IMR-90 (cell line): ENCODE measurements around the gene TENM4. TPM values are rescaled to one million over a fixed set of nuclear protein-coding genes. Genes with fewer than 3 reads are reported as not detected.

Experiments
- ATAC-seq: fragments of 200-7000 bp; cut with Tn5 transposase; 2 replicates; pipeline ENCODE4 v1.9.1; 2020; ENCODE audit warnings: low read depth, mild to moderate bottlenecking, moderate library complexity
- BruUV-seq: library from RNA; stranded (reverse); fragments of 400-500 nt; replicated peaks from 2 replicates; lab custom pipeline; 2021; lab: Mats Ljungman, UMichigan
- CTCF ChIA-PET: fragments of 300-600 bp; formaldehyde crosslinking; extraction: SDS; loops from one replicate; lab custom pipeline; 2021; ENCODE audit warnings: antibody characterized with exemption; lab: Yijun Ruan, JAX
- POLR2A ChIA-PET: fragments of 300-600 bp; sonication (Branson Sonifier 250); formaldehyde crosslinking; loops from one replicate; lab custom pipeline; 2022; ENCODE audit warnings: antibody characterized with exemption; ENCODE audit not compliant: unreplicated experiment; lab: Charles Lee
- DNase-seq: peaks from one replicate; pipeline ENCODE4 v3.0.0; 2013
- H2AFZ ChIP-seq: replicated peaks from 2 replicates; pipeline ENCODE3; 2013; ENCODE audit warnings: low read length, mild to moderate bottlenecking; ENCODE audit not compliant: poor library complexity
- H2AK5ac ChIP-seq: 2 replicates; pipeline ENCODE4 v1.6.1; 2013; ENCODE audit warnings: low read depth, low read length, inconsistent platforms
- H2AK9ac ChIP-seq: replicated peaks from 2 replicates; pipeline ENCODE3; 2013; ENCODE audit warnings: mild to moderate bottlenecking, low read depth, low read length, moderate library complexity; ENCODE audit not compliant: poor library complexity
- H2BK120ac ChIP-seq: 2 replicates; pipeline ENCODE4 v1.6.1; 2013; ENCODE audit warnings: low read depth, low read length, inconsistent platforms
- H2BK15ac ChIP-seq: 3 replicates; pipeline ENCODE4 v1.6.1; 2013; ENCODE audit warnings: low read depth, low read length, inconsistent platforms
- H2BK20ac ChIP-seq: 2 replicates; pipeline ENCODE4 v1.6.1; 2013; ENCODE audit warnings: low read depth, mild to moderate bottlenecking, inconsistent platforms, low read length, moderate library complexity
- H2BK5ac ChIP-seq: 2 replicates; pipeline ENCODE4 v1.6.1; 2013; ENCODE audit warnings: mild to moderate bottlenecking, low read depth, low read length, inconsistent platforms; ENCODE audit not compliant: poor library complexity, severe bottlenecking
- H3K14ac ChIP-seq: replicated peaks from 2 replicates; pipeline ENCODE4 v1.6.1; 2013; ENCODE audit warnings: low read depth, low read length, inconsistent platforms
- H3K18ac ChIP-seq: 2 replicates; pipeline ENCODE4 v1.6.1; 2013; ENCODE audit warnings: low read depth, low read length, control low read depth
- H3K23ac ChIP-seq: 2 replicates; pipeline ENCODE4 v1.6.1; 2013; ENCODE audit warnings: low read depth, low read length, inconsistent platforms
- H3K27ac ChIP-seq: 2 replicates; pipeline ENCODE4 v1.5.1; 2013; ENCODE audit warnings: mild to moderate bottlenecking, control low read depth, low read length; ENCODE audit not compliant: insufficient read depth
- H3K27me3 ChIP-seq: 2 replicates; pipeline ENCODE4 v1.6.1; 2013; ENCODE audit warnings: low read length; ENCODE audit not compliant: control insufficient read depth, insufficient read depth
- H3K36me3 ChIP-seq: 2 replicates; pipeline ENCODE4 v1.6.1; 2013; ENCODE audit warnings: low read length, mixed read lengths; ENCODE audit not compliant: control insufficient read depth, insufficient read depth
- H3K4ac ChIP-seq: 2 replicates; pipeline ENCODE4 v1.6.1; 2013; ENCODE audit warnings: low read depth, low read length, inconsistent platforms
- H3K4me1 ChIP-seq: 2 replicates; pipeline ENCODE4 v1.6.1; 2013; ENCODE audit warnings: low read length, mixed read lengths; ENCODE audit not compliant: control insufficient read depth, insufficient read depth
- H3K4me2 ChIP-seq: 2 replicates; pipeline ENCODE4 v1.6.1; 2013; ENCODE audit warnings: low read depth, mild to moderate bottlenecking, control low read depth, low read length, moderate library complexity
- H3K4me3 ChIP-seq: 2 replicates; pipeline ENCODE4 v1.5.1; 2013; ENCODE audit warnings: low read depth, mild to moderate bottlenecking, control low read depth, low read length, moderate library complexity; ENCODE audit not compliant: insufficient read depth
- H3K56ac ChIP-seq: 2 replicates; pipeline ENCODE4 v1.6.1; 2013; ENCODE audit warnings: low read length, inconsistent platforms; ENCODE audit not compliant: insufficient read depth; ENCODE audit errors: extremely low read depth
- H3K79me1 ChIP-seq, 2 experiments: 2 replicates each; pipeline ENCODE4 v1.6.1; 2013; ENCODE audit warnings: low read length in 2 of 2, inconsistent platforms in 1 of 2, low read depth in 1 of 2
- H3K9ac ChIP-seq: 2 replicates; pipeline ENCODE4 v1.6.1; 2013; ENCODE audit warnings: low read depth, low read length, control low read depth
- H3K9me1 ChIP-seq: 2 replicates; pipeline ENCODE4 v1.6.1; 2013; ENCODE audit warnings: low read length, inconsistent platforms; ENCODE audit not compliant: insufficient read depth
- H3K9me3 ChIP-seq: 2 replicates; pipeline ENCODE4 v1.6.1; 2013; ENCODE audit warnings: low read length; ENCODE audit not compliant: control insufficient read depth, insufficient read depth
- H4K20me1 ChIP-seq: 2 replicates; pipeline ENCODE4 v1.6.1; 2013; ENCODE audit warnings: low read length, inconsistent platforms; ENCODE audit not compliant: insufficient read depth
- H4K5ac ChIP-seq: 2 replicates; pipeline ENCODE4 v1.6.1; 2013; ENCODE audit warnings: mild to moderate bottlenecking, low read depth, low read length, control low read depth
- H4K8ac ChIP-seq, 2 experiments: 2 replicates each; pipeline ENCODE4 v1.6.1; 2013; ENCODE audit warnings: low read depth in 2 of 2, low read length in 2 of 2, control low read depth in 1 of 2, inconsistent platforms in 1 of 2
- H4K91ac ChIP-seq: 2 replicates; pipeline ENCODE4 v1.6.1; 2013; ENCODE audit warnings: low read depth, low read length, inconsistent platforms; ENCODE audit not compliant: insufficient read depth
- BHLHE40 ChIP-seq: fragments of 150-350 bp; IDR thresholded peaks from 2 replicates; pipeline ENCODE4 v1.6.1; 2016; ENCODE audit warnings: mild to moderate bottlenecking, low read depth, low read length
- CHD1 ChIP-seq: IDR thresholded peaks from 2 replicates; pipeline ENCODE4 v1.6.1; 2012; ENCODE audit warnings: low read depth, low read length, improper control_type of control experiment
- CTCF ChIP-seq: conservative IDR thresholded peaks from 2 replicates; pipeline ENCODE4 v1.5.1; 2012; ENCODE audit warnings: mild to moderate bottlenecking, low read depth, low read length, improper control_type of control experiment
- ELK1 ChIP-seq: fragments of 150-350 bp; IDR thresholded peaks from 2 replicates; pipeline ENCODE4 v1.6.1; 2016; ENCODE audit warnings: low read depth, mild to moderate bottlenecking, low read length, moderate library complexity, borderline replicate concordance
- FOS ChIP-seq: fragments of 150-350 bp; IDR thresholded peaks from 2 replicates; pipeline ENCODE4 v1.6.1; 2016; ENCODE audit warnings: low read depth, low read length
- MAFK ChIP-seq: IDR thresholded peaks from 2 replicates; pipeline ENCODE4 v1.6.1; 2012; ENCODE audit warnings: low read depth, low read length, improper control_type of control experiment
- MAZ ChIP-seq: IDR thresholded peaks from 2 replicates; pipeline ENCODE4 v1.6.1; 2012; ENCODE audit warnings: low read depth, mild to moderate bottlenecking, low read length, improper control_type of control experiment, moderate library complexity, borderline replicate concordance
- MXI1 ChIP-seq: IDR thresholded peaks from 2 replicates; pipeline ENCODE4 v1.6.1; 2012; ENCODE audit warnings: low read depth, mild to moderate bottlenecking, low read length, moderate library complexity, borderline replicate concordance
- POLR2A ChIP-seq: IDR thresholded peaks from 2 replicates; pipeline ENCODE4 v1.6.1; 2012; ENCODE audit warnings: mild to moderate bottlenecking, low read depth, low read length
- RAD21 ChIP-seq: IDR thresholded peaks from 2 replicates; pipeline ENCODE4 v1.6.1; 2012; ENCODE audit warnings: low read length, improper control_type of control experiment
- RFX5 ChIP-seq: IDR thresholded peaks from 2 replicates; pipeline ENCODE4 v1.8.0; 2012; ENCODE audit warnings: low read depth, mild to moderate bottlenecking, low read length, moderate library complexity
- SMC3 ChIP-seq: fragments of 150-350 bp; IDR thresholded peaks from 2 replicates; pipeline ENCODE4 v1.6.1; 2016; ENCODE audit warnings: low read depth, mild to moderate bottlenecking, antibody characterized with exemption, low read length, moderate library complexity
- USF2 ChIP-seq: fragments of 150-350 bp; IDR thresholded peaks from 2 replicates; pipeline ENCODE4 v1.6.1; 2017; ENCODE audit warnings: mild to moderate bottlenecking, antibody characterized with exemption, low read length, low read depth
- WGBS, 2 experiments: methylation state at CpG; one replicate each; pipeline versions ENCODE4 v1.1.5 to v1.1.7; 2013; ENCODE audit warnings: missing lambda C conversion rate in 2 of 2; ENCODE audit not compliant: insufficient read length in 1 of 2; ENCODE audit errors: extremely low coverage in 2 of 2; 5-methylcytosine and 5-hydroxymethylcytosine counted together
- dilution Hi-C: fragments of 300-500 bp; cut with HindIII; formaldehyde crosslinking; loops from one replicate; pipeline ENCODE4 v1.14.3; 2018; ENCODE audit warnings: low sequenced_read_pairs; ENCODE audit not compliant: unreplicated experiment
- in situ Hi-C: fragments of 300-500 bp; cut with MboI; formaldehyde crosslinking; loops from 3 replicates; pipeline ENCODE4 v1.14.3; 2019; ENCODE audit warnings: low sequenced_read_pairs, inconsistent platforms, mixed read lengths
- intact Hi-C: fragments of 100-400 bp; cut with micrococcal nuclease; formaldehyde crosslinking; loops from 2 replicates; pipeline ENCODE4 v1.10.0; 2022
- polyA plus RNA-seq, 3 experiments: library from polyadenylated mRNA; depleted of rRNA; stranded (reverse); fragments of >200 nt; gene quantifications; 2 replicates each; pipeline ENCODE4 v1.2.3, GENCODE V29; 2012; ENCODE audit warnings: low replicate concordance in 1 of 3
- total RNA-seq: library from RNA; depleted of rRNA; stranded (reverse); fragments of >200 nt; gene quantifications from 2 replicates; pipeline ENCODE4 v1.2.3, GENCODE V29; 2012

The TENM4 gene
- total and polyA plus RNA-seq, 2 of the 4 experiments (the other 2 are of a cell fraction), result 7.4 to 9.0 TPM

DNA sequence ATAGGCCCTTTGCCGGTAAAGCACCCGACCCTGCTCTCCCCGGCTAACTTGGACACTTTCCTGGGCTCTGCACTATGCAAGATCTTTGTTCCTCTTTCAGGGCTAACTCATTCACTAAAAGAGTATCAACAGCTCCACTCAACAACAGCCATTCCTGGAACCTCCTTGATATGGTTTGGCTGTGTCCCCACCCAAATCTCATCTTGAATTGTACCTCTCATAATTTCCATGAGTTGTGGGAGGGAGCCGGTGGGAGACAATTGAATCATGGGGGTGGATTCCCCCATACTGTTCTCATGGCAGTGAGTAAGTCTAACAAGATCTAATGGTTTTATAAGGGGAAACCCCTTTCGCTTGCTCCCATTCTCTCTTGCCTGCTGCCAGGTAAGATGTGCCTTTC is 330.0 kb downstream of the TENM4 start:
- BruUV-seq, result no TSS peak
- Histone ChIP-seq H3K27ac (no peak overlapping the region), H2AK5ac (no peak overlapping the region), H3K14ac (no peak overlapping the region), H3K4me3 (no peak overlapping the region), H4K91ac (no peak overlapping the region), H4K5ac (no peak overlapping the region), H3K4ac (no peak overlapping the region), H2BK5ac (no peak overlapping the region), H2BK15ac (no peak overlapping the region), H3K9me1 (no peaks in the 10 kb centered on the region; the same call in 1 of the 2 replicates), H2AFZ (no peak overlapping the region), H3K79me1 (no peaks in the 10 kb centered on the region), H2BK120ac (no peak overlapping the region), H3K9me3 (no peaks in the 10 kb centered on the region), H3K9ac (no peak overlapping the region), H2AK9ac (no peak overlapping the region), H3K23ac (no peak overlapping the region), H3K36me3 (0 out of 2 replicates have a peak, but pooled peaks cover 2% of the 10 kb centered on the region), H3K18ac (no peak overlapping the region), H3K27me3 (no peaks in the 10 kb centered on the region), H3K56ac (no peak overlapping the region), H3K4me1 (no peaks in the 10 kb centered on the region; the same call in 1 of the 2 replicates), H4K8ac (no peak overlapping the region), H2BK20ac (no peak overlapping the region), H4K20me1 (no peaks in the 10 kb centered on the region), H3K4me2 (no peak overlapping the region)
- no peak for ATAC-seq
- CTCF ChIA-PET, result no interaction called here
- dilution Hi-C loops (no loop called here), in situ Hi-C loops (no loop called here), intact Hi-C loops (no loop called here)
- no peak for DNase-seq
- no CpG with 5 or more reads among the region's 5 CpGs for WGBS, 2 experiments
- POLR2A ChIA-PET, result no interaction called here
- TF ChIP-seq FOS (no peak), RFX5 (no peak), CHD1 (no peak), MAZ (no peak), SMC3 (no peak), MAFK (no peak), POLR2A (no peak), MXI1 (no peak), BHLHE40 (no peak), RAD21 (no peak), CTCF (no peak), ELK1 (no peak), USF2 (no peak)
